HL-60 (cell line): Measurements from ENCODE around the gene IDH3A.

Experiments
- DNase-seq, 2 experiments: peaks; one replicate each; pipeline ENCODE4 v3.0.0-alpha.2; 2010 to 2020; ENCODE audit warnings: low read depth in 1 of 2, low spot score in 1 of 2
- H3K27ac ChIP-seq: fragments of 250-450 bp; sonication (Bioruptor Pico); replicated peaks from 2 replicates; pipeline ENCODE4 v1.5.1; 2020; ENCODE audit warnings: mild to moderate bottlenecking, moderate library complexity
- H3K27me3 ChIP-seq: fragments of 250-450 bp; sonication (Bioruptor Pico); 2 replicates; pipeline ENCODE4 v1.5.1; 2021; ENCODE audit warnings: mild to moderate bottlenecking, moderate library complexity; ENCODE audit not compliant: insufficient read depth, poor library complexity, severe bottlenecking
- H3K4me3 ChIP-seq: replicated peaks from 2 replicates; pipeline ENCODE4 v1.5.1; 2011; ENCODE audit warnings: mild to moderate bottlenecking, control low read depth, low read length; ENCODE audit not compliant: insufficient read depth
- GABPA ChIP-seq: IDR thresholded peaks from 2 replicates; pipeline ENCODE4 v1.6.1; 2012; ENCODE audit warnings: low read depth
- POLR2AphosphoS5 ChIP-seq: IDR thresholded peaks from 2 replicates; pipeline ENCODE4 v1.6.1; 2012; ENCODE audit warnings: low read depth
- SPI1 ChIP-seq: IDR thresholded peaks from 2 replicates; pipeline ENCODE4 v1.6.1; 2012; ENCODE audit warnings: low read depth, mild to moderate bottlenecking, borderline replicate concordance
- TF ChIP-seq, protein P1 (sequence below): IDR thresholded peaks from one replicate; pipeline ENCODE4 v1.5.1; 2011; ENCODE audit warnings: low read length, control low read depth, inconsistent platforms; ENCODE audit not compliant: insufficient read depth
- TF ChIP-seq, protein P2 (sequence below): IDR thresholded peaks from 2 replicates; pipeline ENCODE4 v1.6.1; 2012; ENCODE audit warnings: low read depth; ENCODE audit not compliant: insufficient replicate concordance

Gene IDH3A

DNA sequence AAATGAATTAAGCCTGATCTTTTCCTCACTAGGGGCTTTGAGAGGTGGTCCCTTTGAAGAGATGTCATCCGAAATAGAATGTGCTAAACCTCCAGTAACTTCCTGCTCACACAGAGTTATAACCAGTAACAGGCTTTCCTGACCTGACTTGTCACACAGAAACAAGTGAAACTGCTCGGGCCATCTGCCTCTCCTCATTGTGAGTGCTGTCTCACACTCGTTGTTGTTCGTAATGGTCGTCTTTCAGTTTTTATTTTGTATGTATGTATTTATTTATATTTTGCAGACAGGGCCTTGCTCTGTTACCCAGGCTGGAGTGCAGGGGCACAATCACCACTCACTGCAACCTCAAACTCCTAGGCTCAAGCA lies 61.2 kb downstream of the IDH3A start:
- Histone ChIP-seq H3K27ac (no peak overlapping the region), H3K4me3 (no peak overlapping the region), H3K27me3 (no peaks in the 10 kb centered on the region)
- TF ChIP-seq, protein P1, sequence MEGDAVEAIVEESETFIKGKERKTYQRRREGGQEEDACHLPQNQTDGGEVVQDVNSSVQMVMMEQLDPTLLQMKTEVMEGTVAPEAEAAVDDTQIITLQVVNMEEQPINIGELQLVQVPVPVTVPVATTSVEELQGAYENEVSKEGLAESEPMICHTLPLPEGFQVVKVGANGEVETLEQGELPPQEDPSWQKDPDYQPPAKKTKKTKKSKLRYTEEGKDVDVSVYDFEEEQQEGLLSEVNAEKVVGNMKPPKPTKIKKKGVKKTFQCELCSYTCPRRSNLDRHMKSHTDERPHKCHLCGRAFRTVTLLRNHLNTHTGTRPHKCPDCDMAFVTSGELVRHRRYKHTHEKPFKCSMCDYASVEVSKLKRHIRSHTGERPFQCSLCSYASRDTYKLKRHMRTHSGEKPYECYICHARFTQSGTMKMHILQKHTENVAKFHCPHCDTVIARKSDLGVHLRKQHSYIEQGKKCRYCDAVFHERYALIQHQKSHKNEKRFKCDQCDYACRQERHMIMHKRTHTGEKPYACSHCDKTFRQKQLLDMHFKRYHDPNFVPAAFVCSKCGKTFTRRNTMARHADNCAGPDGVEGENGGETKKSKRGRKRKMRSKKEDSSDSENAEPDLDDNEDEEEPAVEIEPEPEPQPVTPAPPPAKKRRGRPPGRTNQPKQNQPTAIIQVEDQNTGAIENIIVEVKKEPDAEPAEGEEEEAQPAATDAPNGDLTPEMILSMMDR = no peak
- DNase-seq = no peak

DNA sequence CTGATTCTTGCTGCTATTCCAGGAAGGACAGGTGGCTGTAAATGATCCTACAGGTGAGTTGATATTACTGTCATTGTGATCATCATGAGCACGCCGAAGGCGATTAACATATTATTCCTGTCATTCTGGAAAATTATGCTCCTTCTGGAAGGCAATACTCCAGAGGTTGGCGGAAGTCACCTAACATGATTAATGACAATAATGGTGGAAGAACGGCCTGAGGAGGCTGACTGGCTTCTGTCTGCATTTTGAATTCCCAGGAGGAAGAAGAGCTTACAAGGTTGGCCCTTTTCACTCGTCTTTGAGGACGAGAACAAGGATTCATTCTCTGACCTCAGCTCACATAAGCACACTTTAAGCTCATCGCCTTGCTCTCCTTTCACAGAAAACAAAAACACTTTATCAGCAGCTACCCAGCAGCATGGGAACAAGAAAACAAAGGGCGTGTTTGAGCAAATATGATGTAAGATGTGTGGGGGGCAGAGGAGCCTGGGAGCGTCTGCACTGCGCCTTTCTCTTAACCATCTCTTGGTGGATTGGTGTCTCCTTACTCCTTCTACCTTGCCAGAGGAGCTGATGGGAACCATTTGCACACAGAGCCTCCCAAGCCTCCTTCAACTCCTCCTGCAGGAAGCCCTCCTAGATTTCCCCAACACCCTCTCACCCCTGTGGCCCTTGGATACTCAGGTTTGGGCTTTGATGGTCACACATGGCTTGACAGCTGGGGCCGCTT lies 62.2 kb downstream of the IDH3A start:
- no peak for DNase-seq
- Histone ChIP-seq H3K4me3 (no peak overlapping the region), H3K27me3 (no peaks in the 10 kb centered on the region), H3K27ac (no peak overlapping the region)
- TF ChIP-seq, protein P2, sequence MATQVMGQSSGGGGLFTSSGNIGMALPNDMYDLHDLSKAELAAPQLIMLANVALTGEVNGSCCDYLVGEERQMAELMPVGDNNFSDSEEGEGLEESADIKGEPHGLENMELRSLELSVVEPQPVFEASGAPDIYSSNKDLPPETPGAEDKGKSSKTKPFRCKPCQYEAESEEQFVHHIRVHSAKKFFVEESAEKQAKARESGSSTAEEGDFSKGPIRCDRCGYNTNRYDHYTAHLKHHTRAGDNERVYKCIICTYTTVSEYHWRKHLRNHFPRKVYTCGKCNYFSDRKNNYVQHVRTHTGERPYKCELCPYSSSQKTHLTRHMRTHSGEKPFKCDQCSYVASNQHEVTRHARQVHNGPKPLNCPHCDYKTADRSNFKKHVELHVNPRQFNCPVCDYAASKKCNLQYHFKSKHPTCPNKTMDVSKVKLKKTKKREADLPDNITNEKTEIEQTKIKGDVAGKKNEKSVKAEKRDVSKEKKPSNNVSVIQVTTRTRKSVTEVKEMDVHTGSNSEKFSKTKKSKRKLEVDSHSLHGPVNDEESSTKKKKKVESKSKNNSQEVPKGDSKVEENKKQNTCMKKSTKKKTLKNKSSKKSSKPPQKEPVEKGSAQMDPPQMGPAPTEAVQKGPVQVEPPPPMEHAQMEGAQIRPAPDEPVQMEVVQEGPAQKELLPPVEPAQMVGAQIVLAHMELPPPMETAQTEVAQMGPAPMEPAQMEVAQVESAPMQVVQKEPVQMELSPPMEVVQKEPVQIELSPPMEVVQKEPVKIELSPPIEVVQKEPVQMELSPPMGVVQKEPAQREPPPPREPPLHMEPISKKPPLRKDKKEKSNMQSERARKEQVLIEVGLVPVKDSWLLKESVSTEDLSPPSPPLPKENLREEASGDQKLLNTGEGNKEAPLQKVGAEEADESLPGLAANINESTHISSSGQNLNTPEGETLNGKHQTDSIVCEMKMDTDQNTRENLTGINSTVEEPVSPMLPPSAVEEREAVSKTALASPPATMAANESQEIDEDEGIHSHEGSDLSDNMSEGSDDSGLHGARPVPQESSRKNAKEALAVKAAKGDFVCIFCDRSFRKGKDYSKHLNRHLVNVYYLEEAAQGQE = no peak
- TF ChIP-seq, protein P1 = no peak
- TF ChIP-seq POLR2AphosphoS5 = no peak
- no peak for TF ChIP-seq GABPA
- no peak for TF ChIP-seq SPI1

DNA sequence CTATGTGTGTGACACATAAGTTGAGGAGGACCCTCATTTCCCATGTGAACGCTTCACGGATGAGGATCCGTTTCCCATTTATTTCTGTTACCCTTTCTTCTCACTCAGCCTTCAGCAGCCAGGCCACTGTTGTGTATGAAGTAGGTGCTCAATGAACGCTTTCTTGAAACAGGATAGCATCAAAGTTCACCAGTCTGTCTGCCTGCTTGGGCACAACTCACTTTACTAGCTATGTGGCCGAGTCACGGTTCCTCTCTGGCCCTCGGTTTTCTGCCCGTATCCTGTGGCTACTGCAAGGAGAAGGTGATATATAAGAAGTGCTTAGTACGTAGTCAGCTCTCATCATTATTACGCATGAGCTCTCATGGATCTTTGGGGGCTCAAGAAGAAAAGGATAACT lies 62.8 kb downstream of the IDH3A start:
- no peaks in the 10 kb centered on the region for H3K27me3 ChIP-seq
- no peak overlapping the region for H3K27ac ChIP-seq
- no peak for DNase-seq
- H3K4me3 ChIP-seq = no peak overlapping the region
- TF ChIP-seq POLR2AphosphoS5 (no peak), SPI1 (no peak), GABPA (no peak)
- TF ChIP-seq, protein P1 = no peak
- TF ChIP-seq, protein P2 = no peak
